GM21786 (cell line): ENCODE results near the gene INPP4B.
A peak's percentile ranks its signal among the peaks of the same experiment; 100 is the strongest.
"Not testable (repeated sequence)": the region's sequence is repeated elsewhere in the genome, so short reads cannot be mapped to it uniquely, and the experiment has no call there.

Experiments used
- ATAC-seq: cut with Tn5 transposase; IDR thresholded peaks from one replicate; pipeline ENCODE4 v1.9.1; 2021; ENCODE audit not compliant: unreplicated experiment

INPP4B gene

GRCh38 chr4:142826503-142827241 lies 19.4 kb downstream of the INPP4B start:
- ATAC-seq, result no peak

GRCh38 chr4:142824368-142824767 lies 21.7 kb downstream of the INPP4B start:
- ATAC-seq, result no peak

GRCh38 chr4:142823796-142824195 lies 22.3 kb downstream of the INPP4B start:
- no peak for ATAC-seq

GRCh38 chr4:142818476-142818875 lies 27.6 kb downstream of the INPP4B start:
- ATAC-seq, result no peak

- ATAC-seq, result no peak
Measured at GRCh38 chr4:142818031-142818430, 28.1 kb downstream of the INPP4B start.

GRCh38 chr4:142817442-142817841 lies 28.7 kb downstream of the INPP4B start:
- no peak for ATAC-seq

GRCh38 chr4:142815834-142816233 lies 30.3 kb downstream of the INPP4B start:
- ATAC-seq, result peak; percentile 38

- no peak for ATAC-seq
Measured at GRCh38 chr4:142813388-142813787, 32.7 kb downstream of the INPP4B start.

GRCh38 chr4:142812091-142812490 lies 34.0 kb downstream of the INPP4B start:
- ATAC-seq, result no peak

GRCh38 chr4:142811034-142811433 lies 35.1 kb downstream of the INPP4B start:
- ATAC-seq, result no peak

GRCh38 chr4:142809559-142809958 lies 36.5 kb downstream of the INPP4B start:
- no peak for ATAC-seq

- not testable (repeated sequence) for ATAC-seq
Measured at GRCh38 chr4:142803879-142804278, 42.2 kb downstream of the INPP4B start.

- ATAC-seq, result no peak
Measured at GRCh38 chr4:142801966-142802365, 44.1 kb downstream of the INPP4B start.

- no peak for ATAC-seq
Measured at GRCh38 chr4:142781114-142781513, 65.0 kb downstream of the INPP4B start.

GRCh38 chr4:142778900-142779299 lies 67.2 kb downstream of the INPP4B start:
- ATAC-seq, result no peak

- ATAC-seq, result no peak
Measured at GRCh38 chr4:142778430-142778829, 67.7 kb downstream of the INPP4B start.

GRCh38 chr4:142777045-142777743 lies 68.9 kb downstream of the INPP4B start:
- no peak for ATAC-seq

GRCh38 chr4:142776026-142776425 lies 70.1 kb downstream of the INPP4B start:
- ATAC-seq, result no peak

- ATAC-seq, result no peak
Measured at GRCh38 chr4:142773505-142773904, 72.6 kb downstream of the INPP4B start.

GRCh38 chr4:142762280-142762679 lies 83.8 kb downstream of the INPP4B start:
- no peak for ATAC-seq

GRCh38 chr4:142752202-142752786 lies 93.8 kb downstream of the INPP4B start:
- ATAC-seq, result no peak
